ENCODE measurements around the gene NEDD4L.

DNA sequence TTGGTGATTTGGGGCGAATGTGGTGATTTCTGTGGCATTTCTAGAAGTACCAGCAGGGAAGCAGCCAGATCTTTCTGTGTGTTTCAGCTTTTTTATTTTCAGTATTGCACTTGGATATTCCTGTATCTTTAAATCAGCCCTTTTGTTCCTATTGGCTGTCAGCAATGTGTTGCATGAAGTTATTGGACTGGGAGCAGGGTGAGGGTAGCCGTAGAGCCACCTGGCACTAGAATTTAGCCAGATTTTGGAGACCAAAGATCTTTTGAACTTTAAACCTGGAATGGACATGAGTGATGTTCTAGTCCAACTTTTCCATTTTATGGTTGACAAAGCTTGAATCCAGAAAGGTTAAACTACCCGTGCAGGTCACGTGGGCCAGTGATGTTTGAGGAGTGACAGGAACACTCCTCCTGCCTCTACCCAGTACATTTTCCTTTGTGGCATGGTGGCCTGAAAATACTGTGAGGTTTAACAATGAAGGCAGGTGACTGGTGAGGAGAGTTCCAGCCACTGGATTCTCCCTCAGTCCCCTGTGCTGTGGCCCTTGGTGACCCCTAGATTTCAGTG, 122.3 kb downstream of the NEDD4L start:
- TF ChIP-seq, protein P1, sequence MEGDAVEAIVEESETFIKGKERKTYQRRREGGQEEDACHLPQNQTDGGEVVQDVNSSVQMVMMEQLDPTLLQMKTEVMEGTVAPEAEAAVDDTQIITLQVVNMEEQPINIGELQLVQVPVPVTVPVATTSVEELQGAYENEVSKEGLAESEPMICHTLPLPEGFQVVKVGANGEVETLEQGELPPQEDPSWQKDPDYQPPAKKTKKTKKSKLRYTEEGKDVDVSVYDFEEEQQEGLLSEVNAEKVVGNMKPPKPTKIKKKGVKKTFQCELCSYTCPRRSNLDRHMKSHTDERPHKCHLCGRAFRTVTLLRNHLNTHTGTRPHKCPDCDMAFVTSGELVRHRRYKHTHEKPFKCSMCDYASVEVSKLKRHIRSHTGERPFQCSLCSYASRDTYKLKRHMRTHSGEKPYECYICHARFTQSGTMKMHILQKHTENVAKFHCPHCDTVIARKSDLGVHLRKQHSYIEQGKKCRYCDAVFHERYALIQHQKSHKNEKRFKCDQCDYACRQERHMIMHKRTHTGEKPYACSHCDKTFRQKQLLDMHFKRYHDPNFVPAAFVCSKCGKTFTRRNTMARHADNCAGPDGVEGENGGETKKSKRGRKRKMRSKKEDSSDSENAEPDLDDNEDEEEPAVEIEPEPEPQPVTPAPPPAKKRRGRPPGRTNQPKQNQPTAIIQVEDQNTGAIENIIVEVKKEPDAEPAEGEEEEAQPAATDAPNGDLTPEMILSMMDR (IDR thresholded peaks at IDR 0.05; ENCODE audit: insufficient read depth, low read length, poor library complexity, severe bottlenecking), result no peak
- TF ChIP-seq EZH2phosphoT487 (conservative IDR thresholded peaks at IDR 0.05; ENCODE audit: low read length), result no peak
